BLaER1 (cell line): Measurements from ENCODE around the gene ETFA.
A peak's percentile ranks its signal among the peaks of the same experiment; 100 is the strongest.

Experiments
- H3K27ac ChIP-seq: shearing (Covaris generic); formaldehyde crosslinking; 2 replicates; pipeline ENCODE4 v1.8.1; 2022
- H3K27me3 ChIP-seq: shearing (Covaris generic); formaldehyde crosslinking; 2 replicates; pipeline ENCODE4 v1.8.1; 2022
- H3K36me3 ChIP-seq: shearing (Covaris generic); formaldehyde crosslinking; 2 replicates; pipeline ENCODE4 v1.8.1; 2022
- H3K4me1 ChIP-seq: shearing (Covaris generic); formaldehyde crosslinking; 2 replicates; pipeline ENCODE4 v1.8.1; 2022
- H3K4me2 ChIP-seq: shearing (Covaris generic); formaldehyde crosslinking; 2 replicates; pipeline ENCODE4 v1.8.1; 2022
- H3K4me3 ChIP-seq: shearing (Covaris generic); formaldehyde crosslinking; 2 replicates; pipeline ENCODE4 v1.8.1; 2022
- H3K9ac ChIP-seq: shearing (Covaris generic); formaldehyde crosslinking; 2 replicates; pipeline ENCODE4 v1.8.1; 2022
- H3K9me3 ChIP-seq: shearing (Covaris generic); formaldehyde crosslinking; 2 replicates; pipeline ENCODE4 v1.8.1; 2022
- H4K20me1 ChIP-seq: shearing (Covaris generic); formaldehyde crosslinking; 2 replicates; pipeline ENCODE4 v1.8.1; 2022
- Cebpa-rat ChIP-seq: shearing (Covaris generic); IDR thresholded peaks from 2 replicates; pipeline ENCODE4 v1.8.1; 2022

Gene ETFA

DNA sequence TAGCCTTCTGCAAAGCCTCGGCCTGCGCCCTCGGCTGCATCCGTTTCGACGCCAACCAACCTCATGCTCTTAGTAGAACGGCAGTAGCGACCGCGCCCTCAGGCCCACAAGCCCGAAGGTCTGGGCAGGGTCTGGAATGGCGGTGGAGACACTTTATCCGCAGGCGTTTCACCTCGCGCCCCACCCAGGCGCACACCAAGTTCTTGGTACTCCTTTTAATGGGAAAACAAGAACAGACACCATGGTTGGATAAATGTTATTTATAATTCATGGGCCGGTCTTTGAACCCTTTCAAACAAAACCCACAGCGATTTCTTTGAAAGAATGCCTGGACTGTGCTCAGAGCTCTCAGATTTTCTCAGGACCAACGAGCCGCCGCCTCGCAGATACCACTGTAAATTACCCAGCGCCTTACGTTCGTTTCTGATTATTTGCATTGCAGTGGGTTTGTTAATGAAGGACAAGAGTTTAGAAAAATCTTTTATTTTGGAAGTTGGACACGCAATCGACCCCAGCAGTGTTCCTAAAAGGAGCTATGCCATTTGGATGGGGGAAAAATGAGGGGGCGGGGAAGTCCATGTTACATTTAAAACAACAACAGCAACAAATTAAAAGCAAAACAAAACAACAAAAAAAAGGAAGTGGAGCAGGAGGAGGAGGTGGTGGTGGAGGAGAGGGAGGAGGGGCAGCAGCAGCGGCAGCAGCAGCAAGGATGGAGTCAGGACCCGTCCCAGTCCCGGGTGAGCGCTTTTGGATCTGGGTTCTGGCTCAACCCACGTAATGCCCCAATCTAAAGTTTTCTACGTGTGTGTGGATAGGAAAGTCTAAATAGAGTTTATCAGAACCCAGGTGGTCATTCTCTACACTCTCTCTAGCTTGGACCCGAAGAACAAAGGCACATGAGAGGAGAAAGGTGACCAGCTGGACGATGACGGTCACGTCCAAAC lies 24.3 kb upstream of the ETFA start:
- no peak overlapping the region for H3K27ac ChIP-seq
- H3K27me3 ChIP-seq = peaks cover 63% of the 10 kb centered on the region
- no peak overlapping the region for H3K4me3 ChIP-seq
- H3K4me1 ChIP-seq = peaks cover 13% of the 10 kb centered on the region
- H3K9ac ChIP-seq = no peak overlapping the region
- H3K9me3 ChIP-seq = peaks cover 9% of the 10 kb centered on the region; the same call in 1 of the 2 replicates
- peak overlapping the region; percentile 42; the same call in 1 of the 2 replicates for H3K4me2 ChIP-seq
- TF ChIP-seq Cebpa-rat = no peak
- H3K36me3 ChIP-seq = no peaks in the 10 kb centered on the region
- peaks cover 42% of the 10 kb centered on the region for H4K20me1 ChIP-seq

DNA sequence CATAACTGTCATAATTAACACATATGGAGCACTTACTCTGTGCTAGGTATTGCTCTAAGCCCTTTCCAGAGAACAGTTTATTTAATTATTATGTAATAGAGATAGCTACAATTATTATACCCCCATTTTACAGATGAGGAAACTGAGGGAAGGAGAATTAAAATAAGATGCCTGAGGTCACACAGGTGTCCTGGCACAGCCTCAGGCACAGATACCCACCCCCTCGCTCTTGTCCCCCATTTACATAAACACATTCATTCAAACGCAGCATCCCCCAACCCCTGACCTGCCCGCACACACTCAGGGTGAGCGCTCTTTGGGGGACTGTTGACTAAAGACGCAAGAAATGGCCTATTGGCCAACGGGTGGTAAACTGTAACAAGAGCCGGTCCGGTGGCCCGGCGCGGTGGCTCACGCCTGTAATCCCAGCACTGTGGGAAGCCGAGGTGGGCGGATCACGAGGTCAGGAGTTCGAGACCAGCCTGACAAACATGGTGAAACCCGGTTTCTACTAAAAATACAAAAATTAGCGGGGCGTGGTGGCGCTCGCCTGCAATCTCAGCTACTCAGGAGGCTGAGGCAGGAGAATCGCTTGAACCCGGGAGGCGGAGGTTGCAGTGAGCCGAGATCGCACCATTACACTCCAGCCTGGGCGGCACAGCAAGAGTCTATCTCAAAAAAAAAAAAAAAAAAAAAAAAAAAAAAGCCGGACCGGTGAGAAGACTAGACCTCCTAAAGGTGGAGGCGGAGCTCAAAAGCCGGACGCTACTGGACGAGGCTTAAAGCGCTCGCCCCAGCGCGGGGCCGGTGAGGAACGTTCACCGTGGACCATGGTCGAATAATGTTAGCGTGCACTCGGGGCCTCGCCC lies 23.4 kb upstream of the ETFA start:
- Histone ChIP-seq H3K4me2 (no peak overlapping the region), H3K9me3 (peaks cover 9% of the 10 kb centered on the region; the same call in 1 of the 2 replicates), H3K4me1 (peaks cover 4% of the 10 kb centered on the region; the same call in 1 of the 2 replicates), H3K27me3 (peaks cover 54% of the 10 kb centered on the region), H3K27ac (no peak overlapping the region), H3K9ac (no peak overlapping the region), H4K20me1 (peaks cover 33% of the 10 kb centered on the region), H3K36me3 (no peaks in the 10 kb centered on the region), H3K4me3 (no peak overlapping the region)
- TF ChIP-seq Cebpa-rat = no peak

DNA sequence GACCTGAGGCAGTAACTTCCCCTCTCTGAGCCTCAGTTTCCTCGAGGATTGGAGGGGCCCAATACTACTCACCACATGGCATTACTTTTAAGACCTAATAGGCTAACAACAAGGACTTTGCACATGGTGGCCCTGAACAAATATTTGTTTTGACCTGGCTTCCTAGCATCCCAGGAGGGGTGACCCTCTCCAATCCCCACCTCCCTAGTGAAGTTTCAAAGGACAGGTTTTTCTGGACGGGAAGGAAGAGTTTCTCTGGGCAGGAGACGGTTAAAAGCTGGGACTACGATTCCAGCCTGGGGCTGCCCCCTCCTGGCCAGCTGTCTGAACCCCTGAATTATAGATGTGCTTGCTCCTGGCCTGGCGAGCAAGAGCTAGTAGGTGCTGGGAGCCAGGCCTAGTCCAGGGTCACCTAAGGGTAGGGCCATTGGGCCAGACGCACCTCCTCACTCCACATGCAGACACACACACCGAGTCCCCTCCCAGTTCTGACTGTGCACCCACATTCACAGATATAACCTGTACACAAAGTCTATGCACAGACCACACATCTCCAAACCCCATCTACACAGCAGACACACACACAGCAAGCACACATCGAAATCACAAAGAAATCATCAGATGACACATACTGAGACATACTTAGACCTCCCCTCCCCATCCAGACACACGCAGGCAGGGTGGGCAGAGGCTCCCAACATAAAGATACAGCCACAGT lies 22.6 kb upstream of the ETFA start:
- H3K4me2 ChIP-seq = no peak overlapping the region
- no peak overlapping the region for H3K27ac ChIP-seq
- peaks cover 25% of the 10 kb centered on the region for H4K20me1 ChIP-seq
- no peak overlapping the region for H3K4me3 ChIP-seq
- no peaks in the 10 kb centered on the region for H3K4me1 ChIP-seq
- peaks cover 9% of the 10 kb centered on the region; the same call in 1 of the 2 replicates for H3K9me3 ChIP-seq
- TF ChIP-seq Cebpa-rat = no peak
- H3K27me3 ChIP-seq = peaks cover 46% of the 10 kb centered on the region
- H3K36me3 ChIP-seq = no peaks in the 10 kb centered on the region
- H3K9ac ChIP-seq = no peak overlapping the region

DNA sequence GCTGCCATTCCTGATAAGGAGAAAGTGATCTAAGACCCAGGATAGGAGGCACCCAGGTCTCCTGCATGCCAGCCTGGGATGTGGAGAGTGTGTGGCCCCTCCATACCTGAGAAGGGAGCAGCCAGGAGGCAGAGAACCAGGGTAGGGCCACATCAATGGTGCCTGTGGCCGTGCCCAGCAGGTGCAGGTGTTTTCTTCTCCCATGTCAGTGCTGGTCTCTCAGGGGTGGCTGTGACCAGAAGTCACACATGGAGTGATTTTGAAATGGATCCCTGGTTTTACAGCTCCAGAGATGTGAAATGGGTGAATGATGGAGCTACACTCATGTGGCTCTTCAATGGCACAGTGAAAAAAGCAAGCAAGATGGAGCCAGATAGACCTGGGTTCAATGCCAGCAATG lies 22.0 kb upstream of the ETFA start:
- Histone ChIP-seq H3K4me3 (no peak overlapping the region), H3K27me3 (peaks cover 41% of the 10 kb centered on the region)
- TF ChIP-seq Cebpa-rat = no peak

DNA sequence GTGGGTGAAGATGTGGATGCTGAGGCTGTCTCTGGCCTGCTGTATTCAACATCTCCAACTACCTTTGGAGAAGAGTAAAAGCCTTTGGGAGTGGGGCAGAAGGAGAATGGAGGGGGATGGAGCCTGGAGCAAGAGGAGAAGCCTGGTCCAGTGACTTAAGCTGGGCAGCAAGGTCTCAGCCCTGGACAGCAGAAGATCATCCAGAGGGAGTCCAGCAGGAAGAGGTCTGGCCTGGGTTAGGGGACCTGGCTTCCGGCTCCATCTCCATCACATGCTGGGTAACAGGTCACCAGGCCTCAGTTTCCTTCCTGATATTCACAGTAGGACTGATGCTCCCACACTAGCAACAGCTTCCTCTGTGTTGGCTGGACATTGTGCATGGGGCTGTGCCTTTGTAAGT lies 21.5 kb upstream of the ETFA start:
- Histone ChIP-seq H3K4me2 (no peak overlapping the region), H3K4me3 (no peak overlapping the region), H3K4me1 (no peaks in the 10 kb centered on the region), H3K9me3 (peaks cover 9% of the 10 kb centered on the region; the same call in 1 of the 2 replicates), H4K20me1 (peaks cover 14% of the 10 kb centered on the region), H3K36me3 (no peaks in the 10 kb centered on the region), H3K27ac (no peak overlapping the region), H3K9ac (no peak overlapping the region), H3K27me3 (peaks cover 35% of the 10 kb centered on the region)
- TF ChIP-seq Cebpa-rat = no peak

More for the DNA sequence above, 22.0 kb upstream of the ETFA start:
- H3K27ac ChIP-seq = no peak overlapping the region
- peaks cover 9% of the 10 kb centered on the region; the same call in 1 of the 2 replicates for H3K9me3 ChIP-seq
- peaks cover 19% of the 10 kb centered on the region for H4K20me1 ChIP-seq
- H3K4me2 ChIP-seq = no peak overlapping the region
- no peaks in the 10 kb centered on the region for H3K4me1 ChIP-seq
- H3K9ac ChIP-seq = no peak overlapping the region
- no peaks in the 10 kb centered on the region for H3K36me3 ChIP-seq

DNA sequence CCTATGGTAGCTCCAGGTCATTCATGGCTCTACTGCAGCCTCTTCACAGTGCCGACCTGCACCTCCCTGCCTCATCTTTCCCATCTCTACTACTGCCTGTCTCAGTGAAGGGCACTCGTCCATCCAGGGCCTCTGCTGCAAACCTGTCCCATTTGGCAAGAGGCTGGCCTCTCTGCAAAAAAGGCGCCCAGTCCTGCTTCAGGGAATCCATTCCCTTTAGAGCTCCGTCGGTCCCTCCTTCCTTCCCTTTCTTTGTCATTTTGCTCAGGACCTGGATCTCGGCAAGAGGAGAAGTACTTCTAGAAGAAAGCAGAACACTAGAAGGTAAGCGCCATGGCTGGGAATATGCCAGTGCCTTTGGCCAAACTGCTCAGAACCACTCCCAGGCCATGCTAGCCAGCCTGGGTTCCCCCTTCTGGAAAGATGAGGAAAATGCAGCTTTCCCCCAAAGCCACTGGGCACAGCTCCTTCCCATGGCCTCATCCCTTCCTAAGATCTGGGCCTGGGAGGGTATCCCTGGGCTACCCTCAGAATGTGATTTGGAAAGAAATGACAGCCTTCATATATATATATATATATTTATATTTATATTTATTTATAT lies 18.9 kb upstream of the ETFA start:
- Histone ChIP-seq H3K4me3 (no peak overlapping the region), H4K20me1 (no peaks in the 10 kb centered on the region; the same call in 1 of the 2 replicates), H3K27me3 (peaks cover 9% of the 10 kb centered on the region), H3K9me3 (peaks cover 5% of the 10 kb centered on the region; the same call in 1 of the 2 replicates), H3K27ac (no peak overlapping the region), H3K4me1 (no peaks in the 10 kb centered on the region), H3K4me2 (no peak overlapping the region), H3K9ac (no peak overlapping the region), H3K36me3 (no peaks in the 10 kb centered on the region)
- no peak for TF ChIP-seq Cebpa-rat

DNA sequence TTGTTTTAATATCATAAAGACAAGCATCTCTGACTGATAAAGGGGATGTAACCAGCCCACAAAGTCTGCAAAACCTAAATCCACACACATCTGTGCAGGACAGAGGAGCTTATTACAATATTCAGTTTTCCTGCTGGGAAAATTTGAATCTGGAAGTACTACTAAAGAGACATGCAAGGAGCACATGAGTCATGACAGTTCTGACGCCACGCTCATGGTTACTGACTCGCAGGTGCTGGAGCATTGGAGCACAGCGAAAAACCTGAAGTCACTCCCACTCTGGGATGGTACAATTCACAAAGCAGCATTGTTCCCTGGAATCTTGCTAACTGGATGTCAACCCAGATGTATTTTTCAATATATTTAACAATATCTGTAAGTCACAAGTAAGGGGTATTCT lies 17.7 kb upstream of the ETFA start:
- Histone ChIP-seq H3K36me3 (no peaks in the 10 kb centered on the region), H4K20me1 (no peaks in the 10 kb centered on the region), H3K27ac (no peak overlapping the region), H3K4me1 (no peaks in the 10 kb centered on the region), H3K4me2 (no peak overlapping the region), H3K9me3 (no peaks in the 10 kb centered on the region), H3K9ac (no peak overlapping the region), H3K4me3 (no peak overlapping the region), H3K27me3 (no peaks in the 10 kb centered on the region)
- TF ChIP-seq Cebpa-rat = no peak

DNA sequence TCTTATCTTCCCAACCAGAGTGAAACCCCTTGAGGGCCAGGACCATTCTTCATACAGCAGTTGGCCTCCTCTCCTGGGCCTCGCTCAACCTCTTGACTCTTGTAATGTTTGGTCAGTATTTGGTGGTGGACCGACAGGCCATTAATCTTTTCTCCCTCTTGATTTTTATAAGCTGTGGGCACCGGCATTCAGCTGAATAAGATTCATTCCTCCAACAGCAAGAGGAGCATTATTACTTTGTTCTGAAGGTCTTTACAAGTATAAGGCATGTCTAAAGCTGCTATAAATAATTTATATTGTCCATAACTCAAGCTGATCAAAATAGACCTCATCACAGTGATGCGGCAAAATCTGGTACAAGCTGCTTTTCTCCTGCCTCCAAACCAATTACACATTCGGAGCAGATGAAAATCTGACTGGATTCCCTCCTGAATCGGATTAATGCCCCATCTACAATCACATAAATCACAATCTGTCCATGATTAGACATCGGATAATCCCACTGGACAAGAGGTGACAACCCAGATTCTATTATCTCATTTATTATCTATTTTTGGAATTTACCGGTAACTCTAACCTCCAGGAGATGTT lies 16.9 kb upstream of the ETFA start:
- H3K4me3 ChIP-seq = no peak overlapping the region
- no peaks in the 10 kb centered on the region for H3K9me3 ChIP-seq
- H3K4me1 ChIP-seq = peaks cover 6% of the 10 kb centered on the region
- H3K27ac ChIP-seq = no peak overlapping the region
- no peaks in the 10 kb centered on the region for H3K27me3 ChIP-seq
- no peaks in the 10 kb centered on the region for H4K20me1 ChIP-seq
- H3K36me3 ChIP-seq = no peaks in the 10 kb centered on the region
- no peak overlapping the region for H3K9ac ChIP-seq
- no peak overlapping the region for H3K4me2 ChIP-seq
- TF ChIP-seq Cebpa-rat = no peak
